Measurements from ENCODE around the gene SC5D. TPM values are rescaled to one million over a fixed set of nuclear protein-coding genes. Genes with fewer than 3 reads are reported as not detected.

SC5D gene
- total and polyA plus RNA-seq, 3 experiments from 2014 or later = 7.8 to 23.6 (median 21.9) TPM

- no peaks in the 10 kb centered on the region for H3K4me1 Mint-ChIP-seq
These were observed 54.5 kb downstream of the SC5D start for GRCh38 chr11:121347094-121347493.

DNA sequence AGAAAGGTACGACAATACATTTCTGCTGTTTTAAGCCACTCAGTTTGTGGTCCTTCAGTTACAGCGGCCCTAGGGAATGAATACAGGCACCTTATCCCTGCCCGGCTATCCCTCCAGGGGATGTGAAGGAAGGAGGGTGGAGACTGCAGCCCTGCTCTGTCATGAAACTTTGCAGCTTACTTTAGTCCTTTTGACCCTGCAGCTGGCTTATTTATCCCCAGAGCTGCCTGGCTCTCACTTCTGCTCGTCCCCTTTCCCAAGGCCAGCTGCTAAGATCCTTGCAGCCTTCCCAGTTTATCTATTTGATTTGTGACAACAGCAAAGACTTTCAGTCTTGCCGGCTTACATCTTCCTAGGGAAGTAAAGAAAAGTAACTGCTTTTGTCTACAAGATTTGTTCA lies 55.2 kb downstream of the SC5D start:
- no peak overlapping the region for H3K27ac Mint-ChIP-seq
- H3K9me3 Mint-ChIP-seq = no peaks in the 10 kb centered on the region
- no peaks in the 10 kb centered on the region for H3K4me1 Mint-ChIP-seq
- no peaks in the 10 kb centered on the region for H3K36me3 Mint-ChIP-seq
- H3K27ac ChIP-seq (ENCODE audit: low read depth, low read length) = no peak overlapping the region
- no peak overlapping the region for H3K4me3 ChIP-seq (ENCODE audit: low read length)
- ChIA-PET CTCF (no interaction called here), POLR2A (no interaction called here)
- peaks cover 0 to 4% of the 10 kb centered on the region in 2 donors for H3K27me3 Mint-ChIP-seq
- no peak overlapping the region for H3K4me3 Mint-ChIP-seq
- no peak for DNase-seq
- H3K9me3 ChIP-seq (ENCODE audit: low read length) = no peaks in the 10 kb centered on the region
- H3K4me1 ChIP-seq (ENCODE audit: insufficient read depth, low read length) = no peaks in the 10 kb centered on the region
- H3K36me3 ChIP-seq (ENCODE audit: insufficient read depth, low read length) = no peaks in the 10 kb centered on the region
- H3K27me3 ChIP-seq (ENCODE audit: insufficient read depth, low read length, poor library complexity, severe bottlenecking) = no peaks in the 10 kb centered on the region

More at GRCh38 chr11:121347094-121347493, 54.5 kb downstream of the SC5D start:
- Histone ChIP-seq H3K4me1 (ENCODE audit: insufficient read depth, low read length) (no peaks in the 10 kb centered on the region), H3K9me3 (ENCODE audit: low read length) (no peaks in the 10 kb centered on the region), H3K4me3 (ENCODE audit: low read length) (no peak overlapping the region), H3K36me3 (ENCODE audit: insufficient read depth, low read length) (no peaks in the 10 kb centered on the region), H3K27me3 (ENCODE audit: insufficient read depth, low read length, poor library complexity, severe bottlenecking) (no peaks in the 10 kb centered on the region), H3K27ac (ENCODE audit: low read depth, low read length) (no peak overlapping the region)
- CTCF ChIA-PET = no interaction called here
- no peaks in the 10 kb centered on the region for H3K36me3 Mint-ChIP-seq
- no peak for DNase-seq
- H3K9me3 Mint-ChIP-seq = no peaks in the 10 kb centered on the region
- no peak overlapping the region for H3K27ac Mint-ChIP-seq
- H3K27me3 Mint-ChIP-seq = peaks cover 0 to 4% of the 10 kb centered on the region in 2 donors
- H3K4me3 Mint-ChIP-seq = no peak overlapping the region
- POLR2A ChIA-PET = no interaction called here

- no peaks in the 10 kb centered on the region for H3K4me1 ChIP-seq (ENCODE audit: insufficient read depth, low read length)
- H3K9me3 Mint-ChIP-seq = no peaks in the 10 kb centered on the region
- H3K36me3 ChIP-seq (ENCODE audit: insufficient read depth, low read length) = no peaks in the 10 kb centered on the region
- CTCF ChIA-PET = no interaction called here
- POLR2A ChIA-PET = no interaction called here
- no peaks in the 10 kb centered on the region for H3K36me3 Mint-ChIP-seq
- no peaks in the 10 kb centered on the region for H3K9me3 ChIP-seq (ENCODE audit: low read length)
- peaks cover 4% of the 10 kb centered on the region in 2 donors for H3K27me3 Mint-ChIP-seq
- H3K4me3 ChIP-seq (ENCODE audit: low read length) = no peak overlapping the region
- no peaks in the 10 kb centered on the region for H3K27me3 ChIP-seq (ENCODE audit: insufficient read depth, low read length, poor library complexity, severe bottlenecking)
- no peak for DNase-seq
- no peaks in the 10 kb centered on the region for H3K4me1 Mint-ChIP-seq
- H3K27ac Mint-ChIP-seq = no peak overlapping the region
- no peak overlapping the region for H3K4me3 Mint-ChIP-seq
- no peak overlapping the region for H3K27ac ChIP-seq (ENCODE audit: low read depth, low read length)
These were observed 55.8 kb downstream of the SC5D start for GRCh38 chr11:121348220-121348875.

- Histone ChIP-seq H3K4me1 (ENCODE audit: insufficient read depth, low read length) (no peaks in the 10 kb centered on the region), H3K27me3 (ENCODE audit: insufficient read depth, low read length, poor library complexity, severe bottlenecking) (no peaks in the 10 kb centered on the region), H3K9me3 (ENCODE audit: low read length) (no peaks in the 10 kb centered on the region), H3K4me3 (ENCODE audit: low read length) (no peak overlapping the region), H3K27ac (ENCODE audit: low read depth, low read length) (no peak overlapping the region), H3K36me3 (ENCODE audit: insufficient read depth, low read length) (no peaks in the 10 kb centered on the region)
- POLR2A ChIA-PET = no interaction called here
- no peak for DNase-seq
- no peaks in the 10 kb centered on the region for H3K9me3 Mint-ChIP-seq
- no peaks in the 10 kb centered on the region for H3K36me3 Mint-ChIP-seq
- H3K27ac Mint-ChIP-seq = no peak overlapping the region
- H3K27me3 Mint-ChIP-seq = peaks cover 6% of the 10 kb centered on the region in 2 donors
- no peaks in the 10 kb centered on the region for H3K4me1 Mint-ChIP-seq
- CTCF ChIA-PET = interaction anchor here (0.9 to 1.0 kb wide), 2 partner anchors 106 to 305 kb away, joined by 3 read pairs; no protein-coding TSS in a partner anchor
- no peak overlapping the region for H3K4me3 Mint-ChIP-seq
These were observed 57.2 kb downstream of the SC5D start for GRCh38 chr11:121349790-121350189.

DNA sequence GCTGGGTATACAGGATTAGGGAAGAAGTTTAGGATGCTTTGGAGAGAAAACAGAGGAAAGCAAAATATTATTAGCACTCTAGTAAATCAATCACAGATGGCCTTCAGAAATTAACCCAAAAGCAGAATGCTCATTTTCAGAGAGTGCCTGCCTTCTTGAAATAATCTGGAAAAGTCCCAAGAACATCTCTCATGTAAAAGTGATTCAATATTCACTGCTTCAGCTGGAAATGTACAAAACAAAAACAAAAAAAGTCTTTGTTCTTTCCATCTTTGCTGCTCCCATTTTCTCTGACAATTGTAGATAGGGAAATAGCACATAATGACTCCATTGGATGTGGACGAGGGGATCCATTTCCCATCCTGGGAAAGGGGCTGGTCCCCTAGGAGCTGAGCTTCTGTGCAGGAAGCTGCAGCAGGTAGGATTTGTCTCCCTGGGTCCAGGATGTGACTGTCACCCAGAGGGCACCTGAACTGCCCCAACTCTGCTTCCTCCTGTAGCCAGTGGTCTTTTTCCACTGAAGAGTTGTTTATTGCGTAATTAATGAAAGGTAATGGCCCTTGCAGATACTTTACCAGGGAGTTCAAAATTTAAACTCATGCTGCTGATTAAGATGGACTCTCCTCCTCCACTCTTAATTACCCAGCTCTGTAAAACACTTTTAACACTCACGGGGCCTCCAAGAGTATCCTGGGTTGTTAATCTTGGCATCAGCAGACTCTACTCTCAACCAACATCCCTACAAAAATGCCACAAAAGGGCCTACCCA lies 57.9 kb downstream of the SC5D start:
- H3K9me3 Mint-ChIP-seq = no peaks in the 10 kb centered on the region
- CTCF ChIA-PET = interaction anchor here (0.9 to 1.0 kb wide), 2 partner anchors 106 to 304 kb away, joined by 3 read pairs; no protein-coding TSS in a partner anchor
- H3K27me3 ChIP-seq (ENCODE audit: insufficient read depth, low read length, poor library complexity, severe bottlenecking) = no peaks in the 10 kb centered on the region
- no peaks in the 10 kb centered on the region for H3K4me1 ChIP-seq (ENCODE audit: insufficient read depth, low read length)
- H3K27me3 Mint-ChIP-seq = peaks cover 6 to 8% of the 10 kb centered on the region in 2 donors
- no peaks in the 10 kb centered on the region for H3K36me3 Mint-ChIP-seq
- H3K4me3 ChIP-seq (ENCODE audit: low read length) = no peak overlapping the region
- H3K4me1 Mint-ChIP-seq = no peaks in the 10 kb centered on the region
- no peak for DNase-seq
- H3K27ac ChIP-seq (ENCODE audit: low read depth, low read length) = no peak overlapping the region
- H3K27ac Mint-ChIP-seq = peak overlapping the region in 1 of 8 donors; percentile 20
- H3K4me3 Mint-ChIP-seq = no peak overlapping the region
- H3K9me3 ChIP-seq (ENCODE audit: low read length) = no peaks in the 10 kb centered on the region
- no peaks in the 10 kb centered on the region for H3K36me3 ChIP-seq (ENCODE audit: insufficient read depth, low read length)
- POLR2A ChIA-PET = no interaction called here

DNA sequence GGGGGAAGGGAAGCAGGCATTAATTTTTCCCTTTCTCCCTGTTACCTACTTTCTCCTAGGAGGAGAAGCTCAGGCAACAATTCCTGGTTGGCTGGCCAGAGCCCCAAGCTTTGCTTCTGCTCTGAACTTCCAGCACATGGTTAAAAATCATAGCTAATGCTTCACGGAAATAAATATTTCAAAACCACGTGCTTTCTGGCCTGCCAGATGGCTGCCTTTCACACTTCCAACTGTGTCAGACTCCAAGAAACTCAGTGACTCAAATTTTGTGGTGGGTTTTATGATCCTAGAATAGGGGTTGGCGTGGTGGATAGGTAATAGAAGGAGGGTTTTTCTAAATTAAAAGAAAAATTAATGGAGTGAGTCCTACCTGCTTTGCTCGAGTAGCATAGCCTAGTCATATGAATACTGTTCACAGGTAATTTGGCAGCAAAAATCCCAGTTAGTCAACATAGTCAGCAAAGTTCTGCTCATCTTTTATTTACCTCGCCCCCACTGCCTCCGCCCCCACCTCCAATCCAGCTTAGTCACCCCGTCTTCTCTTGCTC lies 58.6 kb downstream of the SC5D start:
- Histone ChIP-seq H3K4me3 (ENCODE audit: low read length) (no peak overlapping the region), H3K4me1 (ENCODE audit: insufficient read depth, low read length) (no peaks in the 10 kb centered on the region), H3K36me3 (ENCODE audit: insufficient read depth, low read length) (no peaks in the 10 kb centered on the region), H3K9me3 (ENCODE audit: low read length) (no peaks in the 10 kb centered on the region), H3K27me3 (ENCODE audit: insufficient read depth, low read length, poor library complexity, severe bottlenecking) (no peaks in the 10 kb centered on the region), H3K27ac (ENCODE audit: low read depth, low read length) (no peak overlapping the region)
- H3K9me3 Mint-ChIP-seq = no peaks in the 10 kb centered on the region
- H3K4me3 Mint-ChIP-seq = no peak overlapping the region
- no peaks in the 10 kb centered on the region for H3K36me3 Mint-ChIP-seq
- CTCF ChIA-PET = no interaction called here
- no peaks in the 10 kb centered on the region for H3K4me1 Mint-ChIP-seq
- peak overlapping the region in 1 of 8 donors; percentile 20 for H3K27ac Mint-ChIP-seq
- DNase-seq = no peak
- POLR2A ChIA-PET = no interaction called here
- peaks cover 6 to 8% of the 10 kb centered on the region in 2 donors for H3K27me3 Mint-ChIP-seq

DNA sequence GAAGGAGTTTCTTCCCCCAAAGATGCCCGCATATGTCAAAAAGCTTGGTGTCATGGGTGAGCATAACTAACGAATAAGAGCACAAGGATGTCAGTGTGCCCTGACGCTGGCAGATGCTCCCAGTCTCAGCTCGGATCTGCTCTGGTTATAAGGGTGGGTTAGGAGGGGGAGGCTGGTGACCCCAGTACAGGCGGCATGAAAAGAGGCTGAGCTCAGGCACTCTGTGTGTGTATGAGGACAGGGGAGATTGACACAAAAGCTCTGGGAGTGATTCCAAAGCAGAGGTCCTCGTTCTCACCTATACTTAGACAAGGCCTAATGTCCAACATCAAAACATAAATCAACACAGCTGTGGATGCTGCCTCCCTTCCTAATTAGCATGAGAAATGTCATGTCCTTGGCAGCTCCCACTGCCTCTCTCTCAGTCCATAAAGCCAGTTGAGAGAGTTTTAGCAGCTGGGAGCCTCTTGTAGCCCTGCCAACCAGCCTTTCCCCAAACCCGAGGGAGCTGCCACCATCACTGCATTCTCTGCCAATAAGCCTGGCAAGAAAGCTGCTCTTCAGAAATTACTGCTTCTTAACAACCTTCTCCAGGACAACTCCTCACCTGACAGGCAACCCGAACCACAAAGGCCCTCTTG lies 59.8 kb downstream of the SC5D start:
- DNase-seq = no peak
- Mint-ChIP-seq H3K4me1 (no peaks in the 10 kb centered on the region), H3K36me3 (no peaks in the 10 kb centered on the region), H3K9me3 (no peaks in the 10 kb centered on the region), H3K4me3 (no peak overlapping the region), H3K27me3 (peaks cover 6 to 7% of the 10 kb centered on the region in 2 donors), H3K27ac (peak overlapping the region in 2 of 8 donors; percentile 20 to 26)
- ChIA-PET CTCF (no interaction called here), POLR2A (no interaction called here)
- Histone ChIP-seq H3K27me3 (ENCODE audit: insufficient read depth, low read length, poor library complexity, severe bottlenecking) (no peaks in the 10 kb centered on the region), H3K4me3 (ENCODE audit: low read length) (no peak overlapping the region), H3K9me3 (ENCODE audit: low read length) (no peaks in the 10 kb centered on the region), H3K36me3 (ENCODE audit: insufficient read depth, low read length) (no peaks in the 10 kb centered on the region), H3K27ac (ENCODE audit: low read depth, low read length) (no peak overlapping the region), H3K4me1 (ENCODE audit: insufficient read depth, low read length) (no peaks in the 10 kb centered on the region)

DNA sequence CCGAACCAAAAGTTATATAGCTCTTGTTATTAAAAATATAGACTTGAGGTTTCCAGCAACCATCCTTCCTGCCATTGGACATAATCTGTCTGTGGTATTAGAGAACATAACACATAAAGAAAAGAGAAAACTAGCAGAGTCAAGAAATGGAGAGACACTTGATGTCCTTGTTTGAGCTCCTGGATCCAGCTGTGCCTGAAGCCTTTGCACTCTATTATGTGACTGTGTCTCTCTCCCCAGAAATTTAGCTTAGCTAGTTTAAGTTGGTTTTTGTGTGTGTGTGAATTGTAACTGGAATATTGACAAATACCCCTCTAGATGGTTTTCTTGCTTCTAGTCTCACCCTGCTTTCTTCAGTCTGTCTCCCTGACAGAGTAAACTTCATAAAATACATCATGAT lies 61.6 kb downstream of the SC5D start:
- Histone ChIP-seq H3K4me1 (ENCODE audit: insufficient read depth, low read length) (no peaks in the 10 kb centered on the region), H3K4me3 (ENCODE audit: low read length) (no peak overlapping the region), H3K9me3 (ENCODE audit: low read length) (no peaks in the 10 kb centered on the region), H3K36me3 (ENCODE audit: insufficient read depth, low read length) (no peaks in the 10 kb centered on the region), H3K27me3 (ENCODE audit: insufficient read depth, low read length, poor library complexity, severe bottlenecking) (no peaks in the 10 kb centered on the region), H3K27ac (ENCODE audit: low read depth, low read length) (no peak overlapping the region)
- Mint-ChIP-seq H3K27ac (no peak overlapping the region), H3K27me3 (peaks cover 4 to 6% of the 10 kb centered on the region in 2 donors), H3K9me3 (no peaks in the 10 kb centered on the region), H3K4me3 (no peak overlapping the region), H3K4me1 (no peaks in the 10 kb centered on the region), H3K36me3 (no peaks in the 10 kb centered on the region)
- ChIA-PET CTCF (interaction anchor here (0.6 to 2.0 kb wide), 2 partner anchors 14 to 24 kb away, joined by 3 to 7 read pairs; no protein-coding TSS in a partner anchor), POLR2A (no interaction called here)
- DNase-seq = no peak
